H9 (cell line): ENCODE results near the gene REEP1. TPM values are rescaled to one million over a fixed set of nuclear protein-coding genes. Genes with fewer than 3 reads are reported as not detected.

ENCODE experiments used
- DNase-seq: peaks from one replicate; pipeline ENCODE4 v3.0.0-alpha.2; 2017
- H2AFZ ChIP-seq: one replicate; pipeline ENCODE4 v1.6.1; 2013; ENCODE audit warnings: mild to moderate bottlenecking, low read length, control low read depth, moderate library complexity
- H2AK5ac ChIP-seq: 2 replicates; pipeline ENCODE4 v1.6.1; 2013; ENCODE audit warnings: low read length, control low read depth, mixed read lengths; ENCODE audit not compliant: insufficient read length
- H2BK120ac ChIP-seq: one replicate; pipeline ENCODE4 v1.6.1; 2013; ENCODE audit warnings: low read depth, mild to moderate bottlenecking, low read length, control low read depth, inconsistent platforms; ENCODE audit not compliant: poor library complexity, severe bottlenecking
- H2BK12ac ChIP-seq: 2 replicates; pipeline ENCODE4 v1.6.1; 2013; ENCODE audit warnings: low read length, control low read depth, mixed read lengths, low read depth; ENCODE audit not compliant: insufficient read length
- H2BK15ac ChIP-seq: 2 replicates; pipeline ENCODE4 v1.6.1; 2013; ENCODE audit warnings: low read depth, low read length, control low read depth
- H2BK20ac ChIP-seq: one replicate; pipeline ENCODE4 v1.6.1; 2013; ENCODE audit warnings: low read depth, mild to moderate bottlenecking, low read length, control low read depth, inconsistent platforms; ENCODE audit not compliant: poor library complexity, severe bottlenecking
- H2BK5ac ChIP-seq: 2 replicates; pipeline ENCODE4 v1.6.1; 2013; ENCODE audit warnings: low read length, control low read depth, mixed read lengths; ENCODE audit not compliant: insufficient read length
- H3K14ac ChIP-seq: 2 replicates; pipeline ENCODE4 v1.6.1; 2013; ENCODE audit warnings: low read length, control low read depth; ENCODE audit not compliant: insufficient read depth
- H3K18ac ChIP-seq: 2 replicates; pipeline ENCODE4 v1.6.1; 2013; ENCODE audit warnings: low read depth, mild to moderate bottlenecking, mixed read lengths, low read length, control low read depth; ENCODE audit not compliant: insufficient read length
- H3K23ac ChIP-seq: 2 replicates; pipeline ENCODE4 v1.6.1; 2013; ENCODE audit warnings: low read length, control low read depth, mixed read lengths, low read depth; ENCODE audit not compliant: insufficient read length
- H3K23me2 ChIP-seq: 2 replicates; pipeline ENCODE4 v1.6.1; 2013; ENCODE audit warnings: low read depth, mild to moderate bottlenecking, mixed read lengths, low read length, control low read depth; ENCODE audit not compliant: insufficient read length, poor library complexity, severe bottlenecking
- H3K27ac ChIP-seq: 2 replicates; pipeline ENCODE4 v1.5.1; 2013; ENCODE audit warnings: low read length, control low read depth, mixed read lengths, low read depth; ENCODE audit not compliant: insufficient read length
- H3K27me3 ChIP-seq: 2 replicates; pipeline ENCODE4 v1.6.1; 2013; ENCODE audit warnings: low read length, control low read depth, inconsistent platforms; ENCODE audit not compliant: insufficient read depth
- H3K4ac ChIP-seq: 2 replicates; pipeline ENCODE4 v1.6.1; 2013; ENCODE audit warnings: low read depth, mild to moderate bottlenecking, control low read depth, inconsistent platforms, low read length, moderate library complexity
- H3K4me1 ChIP-seq: 2 replicates; pipeline ENCODE4 v1.6.1; 2013; ENCODE audit warnings: low read length, control low read depth, inconsistent platforms; ENCODE audit not compliant: insufficient read depth
- H3K4me2 ChIP-seq: 2 replicates; pipeline ENCODE4 v1.6.1; 2013; ENCODE audit warnings: low read length, control low read depth, mixed read lengths; ENCODE audit not compliant: insufficient read length, insufficient read depth
- H3K56ac ChIP-seq: 2 replicates; pipeline ENCODE4 v1.6.1; 2013; ENCODE audit warnings: low read depth, mild to moderate bottlenecking, mixed read lengths, low read length, control low read depth; ENCODE audit not compliant: insufficient read length
- H3K79me1 ChIP-seq: 2 replicates; pipeline ENCODE4 v1.6.1; 2013; ENCODE audit warnings: low read depth, mild to moderate bottlenecking, moderate library complexity, low read length, control low read depth, inconsistent platforms; ENCODE audit not compliant: insufficient read depth, poor library complexity, severe bottlenecking
- H3K79me2 ChIP-seq: 2 replicates; pipeline ENCODE4 v1.6.1; 2013; ENCODE audit warnings: low read length, control low read depth, inconsistent platforms; ENCODE audit not compliant: insufficient read depth
- H3K9ac ChIP-seq: 2 replicates; pipeline ENCODE4 v1.6.1; 2013; ENCODE audit warnings: low read length, control low read depth, mixed read lengths; ENCODE audit not compliant: insufficient read length; ENCODE audit errors: extremely low read depth
- H3K9me3 ChIP-seq: one replicate; pipeline ENCODE4 v1.6.1; 2013; ENCODE audit warnings: low read depth, low read length, inconsistent platforms; ENCODE audit not compliant: control insufficient read depth
- H3T11ph ChIP-seq: one replicate; pipeline ENCODE4 v1.6.1; 2013; ENCODE audit warnings: mild to moderate bottlenecking, low read length, control low read depth, inconsistent platforms
- H4K20me1 ChIP-seq: one replicate; pipeline ENCODE4 v1.6.1; 2013; ENCODE audit not compliant: control insufficient read depth, insufficient read length, insufficient read depth
- H4K5ac ChIP-seq: 2 replicates; pipeline ENCODE4 v1.6.1; 2013; ENCODE audit warnings: low read depth, mild to moderate bottlenecking, mixed read lengths, low read length, control low read depth; ENCODE audit not compliant: insufficient read length
- H4K8ac ChIP-seq: replicated peaks from 2 replicates; pipeline ENCODE4 v1.6.1; 2013; ENCODE audit warnings: low read length, control low read depth, mixed read lengths, low read depth; ENCODE audit not compliant: insufficient read length
- H4K91ac ChIP-seq: 2 replicates; pipeline ENCODE4 v1.6.1; 2013; ENCODE audit warnings: low read depth, mild to moderate bottlenecking, moderate library complexity, mixed read lengths, low read length, control low read depth; ENCODE audit not compliant: insufficient read length
- H3K27ac Mint-ChIP-seq, 3 experiments: 2 replicates in 2 of 3; 3 replicates in 1 of 3; pipeline ENCODE4 v1.8.0; 2020 to 2021; ENCODE audit warnings: mixed read lengths in 3 of 3, mild to moderate bottlenecking in 1 of 3, moderate library complexity in 1 of 3
- H3K27me3 Mint-ChIP-seq: 2 replicates; pipeline ENCODE4 v1.8.0; 2021; ENCODE audit warnings: low read depth, mild to moderate bottlenecking, moderate library complexity, mixed read lengths
- H3K36me3 Mint-ChIP-seq, 3 experiments: 2 replicates in 2 of 3; 3 replicates in 1 of 3; pipeline ENCODE4 v1.8.0; 2020 to 2021; ENCODE audit warnings: low read depth in 3 of 3, mixed read lengths in 3 of 3; ENCODE audit not compliant: insufficient read depth in 1 of 3
- H3K4me1 Mint-ChIP-seq, 2 experiments: 2 replicates each; pipeline ENCODE4 v1.8.0; 2020; ENCODE audit warnings: mixed read lengths in 2 of 2
- H3K4me3 Mint-ChIP-seq, 2 experiments: 2 replicates in 1 of 2; 3 replicates in 1 of 2; pipeline ENCODE4 v1.8.0; 2020 to 2021; ENCODE audit warnings: mild to moderate bottlenecking in 2 of 2, mixed read lengths in 2 of 2, moderate library complexity in 1 of 2
- H3K9me3 Mint-ChIP-seq, 2 experiments: 2 replicates in 1 of 2; 3 replicates in 1 of 2; pipeline ENCODE4 v1.8.0; 2020; ENCODE audit warnings: mild to moderate bottlenecking in 2 of 2, mixed read lengths in 2 of 2, moderate library complexity in 1 of 2
- CTCF ChIP-seq: fragments of 200-600 bp; sonication (generic); conservative IDR thresholded peaks from 3 replicates; pipeline ENCODE4 v1.8.0; 2021; ENCODE audit warnings: antibody characterized with exemption, mild to moderate bottlenecking
- WGBS: extraction: QIAGEN DNeasy Blood & Tissue Kit; methylation state at CpG from one replicate; pipeline ENCODE4 v1.1.7; 2013; ENCODE audit warnings: missing lambda C conversion rate, low lambda C conversion rate, mixed read lengths; ENCODE audit not compliant: insufficient read length; ENCODE audit errors: extremely low coverage; 5-methylcytosine and 5-hydroxymethylcytosine counted together
- total RNA-seq: library from RNA; stranded (reverse); gene quantifications from 2 replicates; pipeline ENCODE4 v1.2.1, GENCODE V29; 2021

REEP1 gene
- total RNA-seq, 1 experiment from 2014 or later: 1.3 TPM

- Histone ChIP-seq H3K79me1 (no peaks in the 10 kb centered on the region), H4K20me1 (peaks cover 1% of the 10 kb centered on the region), H3K23me2 (no peaks in the 10 kb centered on the region), H2BK5ac (no peak overlapping the region), H3K9ac (no peak overlapping the region), H3K4me1 (no peaks in the 10 kb centered on the region), H2AK5ac (no peak overlapping the region), H3K27me3 (no peaks in the 10 kb centered on the region), H2BK120ac (no peak overlapping the region), H2BK15ac (no peak overlapping the region), H4K91ac (no peak overlapping the region), H3K18ac (no peak overlapping the region), H3K14ac (no peak overlapping the region; the same call in 1 of the 2 replicates), H3K4me2 (no peak overlapping the region), H3K56ac (no peak overlapping the region), H3K9me3 (no peaks in the 10 kb centered on the region), H4K8ac (no peak overlapping the region), H2BK12ac (no peak overlapping the region), H2AFZ (no peak overlapping the region), H3K4ac (no peak overlapping the region), H2BK20ac (no peak overlapping the region), H3K27ac (no peak overlapping the region), H4K5ac (no peak overlapping the region), H3K79me2 (no peaks in the 10 kb centered on the region), H3K23ac (no peak overlapping the region), H3T11ph (no peak overlapping the region)
- no peak overlapping the region for H3K4me3 Mint-ChIP-seq
- H3K36me3 Mint-ChIP-seq: no peaks in the 10 kb centered on the region
- DNase-seq: no peak
- no peaks in the 10 kb centered on the region; the same call in 1 of the 2 replicates for H3K27me3 Mint-ChIP-seq
- H3K9me3 Mint-ChIP-seq: no peaks in the 10 kb centered on the region
- peak overlapping the region in 1 of 3 experiments; percentile 57; a peak in 1 of 7 replicates for H3K27ac Mint-ChIP-seq
- TF ChIP-seq CTCF: no peak
- peaks cover 5 to 22% of the 10 kb centered on the region in 2 experiments for H3K4me1 Mint-ChIP-seq
- WGBS: no CpG with 5 or more reads among the region's 9 CpGs
Observed at GRCh38 chr2:86224645-86225355, 112.6 kb downstream of the REEP1 start.
